GM12801 (cell line): ENCODE measurements around the gene FAM168B.

Experiments
- CTCF ChIP-seq: IDR thresholded peaks from one replicate; pipeline ENCODE4 v1.5.1; 2011; ENCODE audit warnings: control low read depth; ENCODE audit not compliant: insufficient read length; ENCODE audit errors: extremely low read depth

Gene FAM168B

GRCh38 chr2:131034122-131035051 lies 58.9 kb downstream of the FAM168B start:
- no peak for TF ChIP-seq CTCF

- no peak for TF ChIP-seq CTCF
Measured at GRCh38 chr2:131033786-131034121, 59.5 kb downstream of the FAM168B start.

- TF ChIP-seq CTCF: no peak
Measured at GRCh38 chr2:131032393-131032836, 60.8 kb downstream of the FAM168B start.

GRCh38 chr2:131031875-131032274 lies 61.4 kb downstream of the FAM168B start:
- TF ChIP-seq CTCF: no peak

GRCh38 chr2:131031431-131031841 lies 61.8 kb downstream of the FAM168B start:
- no peak for TF ChIP-seq CTCF

GRCh38 chr2:131030478-131030971 lies 62.7 kb downstream of the FAM168B start:
- no peak for TF ChIP-seq CTCF

GRCh38 chr2:131029812-131030211 lies 63.4 kb downstream of the FAM168B start:
- TF ChIP-seq CTCF: no peak
